Osteocyte (in vitro differentiated cells): ENCODE results near the gene TEKT2. TPM values are rescaled to one million over a fixed set of nuclear protein-coding genes. Genes with fewer than 3 reads are reported as not detected.

Source experiments
- DNase-seq: peaks from one replicate; pipeline ENCODE4 v3.0.0; 2021; ENCODE audit warnings: mixed read lengths; ENCODE audit not compliant: unreplicated experiment; ENCODE audit errors: extremely low spot score
- H3K27ac Mint-ChIP-seq: one replicate; pipeline ENCODE4 v1.8.0; 2021; ENCODE audit warnings: mild to moderate bottlenecking, mixed read lengths; ENCODE audit not compliant: unreplicated experiment
- H3K27me3 Mint-ChIP-seq: one replicate; pipeline ENCODE4 v1.8.0; 2021; ENCODE audit warnings: mixed read lengths; ENCODE audit not compliant: unreplicated experiment
- H3K36me3 Mint-ChIP-seq: one replicate; pipeline ENCODE4 v1.8.0; 2021; ENCODE audit warnings: mixed read lengths; ENCODE audit not compliant: unreplicated experiment
- H3K4me1 Mint-ChIP-seq: one replicate; pipeline ENCODE4 v1.8.0; 2021; ENCODE audit warnings: mixed read lengths; ENCODE audit not compliant: unreplicated experiment
- H3K4me3 Mint-ChIP-seq: one replicate; pipeline ENCODE4 v1.8.0; 2021; ENCODE audit warnings: mild to moderate bottlenecking, moderate library complexity, mixed read lengths; ENCODE audit not compliant: unreplicated experiment
- H3K9me3 Mint-ChIP-seq: one replicate; pipeline ENCODE4 v1.8.0; 2021; ENCODE audit warnings: mixed read lengths; ENCODE audit not compliant: unreplicated experiment
- total RNA-seq: library from RNA; stranded (reverse); gene quantifications from 2 replicates; pipeline ENCODE4 v1.2.1, GENCODE V29; 2021
- TF ChIP-seq, protein P1 (sequence below): fragments of 200-600 bp; sonication (generic); IDR thresholded peaks from 2 replicates; pipeline ENCODE4 v1.5.0; 2021; ENCODE audit warnings: antibody characterized with exemption, mild to moderate bottlenecking, moderate library complexity

TEKT2 gene
- total RNA-seq, 1 donor from 2014 or later, result 0.70 TPM

DNA sequence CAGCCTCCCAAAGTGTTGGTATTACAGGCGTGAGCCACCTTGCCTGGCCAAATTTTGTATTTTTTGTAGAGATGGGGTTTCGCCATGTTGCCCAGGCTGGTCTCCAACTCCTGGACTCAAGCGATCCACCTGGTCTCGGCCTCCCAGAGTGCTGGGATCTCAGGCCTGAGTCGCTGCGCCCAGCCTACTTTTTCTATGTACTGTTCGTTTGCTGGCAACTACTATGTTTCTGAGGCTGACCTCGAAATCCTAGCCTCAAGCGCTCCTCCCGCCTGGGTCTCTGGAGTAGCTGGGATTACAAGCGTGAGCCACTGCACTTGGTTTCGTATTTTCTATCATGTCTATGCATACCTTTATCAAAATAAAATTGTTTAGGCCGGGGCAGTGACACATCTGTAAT, 675 bp upstream of the TEKT2 start:
- TF ChIP-seq, protein P1, sequence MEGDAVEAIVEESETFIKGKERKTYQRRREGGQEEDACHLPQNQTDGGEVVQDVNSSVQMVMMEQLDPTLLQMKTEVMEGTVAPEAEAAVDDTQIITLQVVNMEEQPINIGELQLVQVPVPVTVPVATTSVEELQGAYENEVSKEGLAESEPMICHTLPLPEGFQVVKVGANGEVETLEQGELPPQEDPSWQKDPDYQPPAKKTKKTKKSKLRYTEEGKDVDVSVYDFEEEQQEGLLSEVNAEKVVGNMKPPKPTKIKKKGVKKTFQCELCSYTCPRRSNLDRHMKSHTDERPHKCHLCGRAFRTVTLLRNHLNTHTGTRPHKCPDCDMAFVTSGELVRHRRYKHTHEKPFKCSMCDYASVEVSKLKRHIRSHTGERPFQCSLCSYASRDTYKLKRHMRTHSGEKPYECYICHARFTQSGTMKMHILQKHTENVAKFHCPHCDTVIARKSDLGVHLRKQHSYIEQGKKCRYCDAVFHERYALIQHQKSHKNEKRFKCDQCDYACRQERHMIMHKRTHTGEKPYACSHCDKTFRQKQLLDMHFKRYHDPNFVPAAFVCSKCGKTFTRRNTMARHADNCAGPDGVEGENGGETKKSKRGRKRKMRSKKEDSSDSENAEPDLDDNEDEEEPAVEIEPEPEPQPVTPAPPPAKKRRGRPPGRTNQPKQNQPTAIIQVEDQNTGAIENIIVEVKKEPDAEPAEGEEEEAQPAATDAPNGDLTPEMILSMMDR, result no peak

GRCh38 chr1:36084497-36085115, 712 bp downstream of the TEKT2 start:
- peaks cover 3% of the 10 kb centered on the region for H3K27me3 Mint-ChIP-seq
- peaks cover 12% of the 10 kb centered on the region for H3K4me1 Mint-ChIP-seq
- no peaks in the 10 kb centered on the region for H3K36me3 Mint-ChIP-seq
- TF ChIP-seq, protein P1, result no peak
- peak overlapping the region; percentile 38 for H3K27ac Mint-ChIP-seq
- H3K9me3 Mint-ChIP-seq, result no peaks in the 10 kb centered on the region
- peak; percentile 72 for DNase-seq
- H3K4me3 Mint-ChIP-seq, result peak overlapping the region; percentile 73

More for the DNA sequence above, 675 bp upstream of the TEKT2 start:
- peaks cover 5% of the 10 kb centered on the region for H3K4me1 Mint-ChIP-seq
- H3K9me3 Mint-ChIP-seq, result no peaks in the 10 kb centered on the region
- no peak overlapping the region for H3K27ac Mint-ChIP-seq
- H3K27me3 Mint-ChIP-seq, result peaks cover 3% of the 10 kb centered on the region
- DNase-seq, result peak; percentile 64
- H3K4me3 Mint-ChIP-seq, result peak overlapping the region; percentile 73
- H3K36me3 Mint-ChIP-seq, result no peaks in the 10 kb centered on the region

DNA sequence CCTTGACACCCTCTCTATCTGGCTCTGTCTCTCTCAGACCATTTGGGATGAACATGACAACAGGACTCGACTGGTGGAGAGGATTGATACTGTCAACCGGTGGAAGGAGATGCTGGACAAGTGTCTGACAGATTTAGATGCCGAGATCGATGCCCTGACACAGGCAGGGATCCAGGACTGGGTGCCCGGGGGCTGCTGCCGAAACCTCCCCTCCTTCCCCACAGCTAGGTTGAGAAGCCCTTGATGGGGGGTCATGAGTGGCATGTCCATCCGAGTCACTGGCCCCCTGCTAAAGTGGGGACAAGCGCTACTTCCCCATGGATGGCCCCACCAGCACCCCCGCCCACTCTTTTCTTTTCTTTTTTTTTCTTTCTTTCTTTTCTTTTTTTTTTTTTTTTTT, 1.2 kb downstream of the TEKT2 start:
- no peak overlapping the region for H3K27ac Mint-ChIP-seq
- H3K9me3 Mint-ChIP-seq, result no peaks in the 10 kb centered on the region
- TF ChIP-seq, protein P1, result no peak
- peaks cover 17% of the 10 kb centered on the region for H3K4me1 Mint-ChIP-seq
- no peaks in the 10 kb centered on the region for H3K36me3 Mint-ChIP-seq
- no peak overlapping the region for H3K4me3 Mint-ChIP-seq
- DNase-seq, result peak; percentile 68
- H3K27me3 Mint-ChIP-seq, result peaks cover 3% of the 10 kb centered on the region

GRCh38 chr1:36085686-36086526, 2.0 kb downstream of the TEKT2 start:
- Mint-ChIP-seq H3K27me3 (no peaks in the 10 kb centered on the region), H3K4me3 (no peak overlapping the region), H3K9me3 (no peaks in the 10 kb centered on the region), H3K4me1 (peaks cover 18% of the 10 kb centered on the region), H3K36me3 (no peaks in the 10 kb centered on the region), H3K27ac (no peak overlapping the region)
- peak; percentile 75 for DNase-seq
- TF ChIP-seq, protein P1, result no peak
